Measurements from ENCODE around the gene CIB2. TPM values are rescaled to one million over a fixed set of nuclear protein-coding genes. Genes with fewer than 3 reads are reported as not detected.

The CIB2 gene
- total RNA-seq, 5 donors from 2014 or later (not counting 1 experiment from before 2014, with no cell fraction given) = 0.72 to 2.8 (median 2.0) TPM

- no peaks in the 10 kb centered on the region for H3K9me3 ChIP-seq
- H3K4me1 Mint-ChIP-seq = peaks cover 9 to 16% (median 16%) of the 10 kb centered on the region in 3 donors
- peak overlapping the region; percentile 86 for H3K27ac ChIP-seq (ENCODE audit: low read length)
- H3K36me3 Mint-ChIP-seq = no peaks in the 10 kb centered on the region
- H3K9me3 Mint-ChIP-seq = no peaks in the 10 kb centered on the region
- ATAC-seq (replicated peaks in 1 of 4) (peak in 2 of 4 experiments; percentile 6 to 21), DNase-seq (peak in 1 of 35 experiments; percentile 2)
- WGBS (ENCODE audit: insufficient coverage) = 80% methylated on average over 1 of the region's 1 CpG
- H3K27ac Mint-ChIP-seq = no peak overlapping the region
- H3K27me3 ChIP-seq (replicated peaks in 1 of 2; ENCODE audit: control insufficient read depth in 2 of 2, extremely low read depth in 1 of 2, insufficient read depth in 2 of 2, low read length in 1 of 2) = no peaks in the 10 kb centered on the region
- POLR2A ChIA-PET = interaction anchor here (0.5 to 2.2 kb wide), 3 partner anchors 13 to 818 kb away, joined by 3 to 7 read pairs (median 4); no protein-coding TSS in a partner anchor
- H3K4me1 ChIP-seq (ENCODE audit: control insufficient read depth in 1 of 2, extremely low read depth in 1 of 2, insufficient read depth in 2 of 2, low read length in 2 of 2) = peaks cover 81 to 89% of the 10 kb centered on the region in 2 experiments
- H3K27me3 Mint-ChIP-seq = no peaks in the 10 kb centered on the region
- peak overlapping the region in 1 of 3 donors; percentile 72 for H3K4me3 Mint-ChIP-seq
- no peak overlapping the region for H3K4me3 ChIP-seq (ENCODE audit: control insufficient read depth in 1 of 2, extremely low read depth in 1 of 2, low read length in 1 of 2)
- CTCF ChIA-PET = interaction anchor here in 1 of 2 donors (0.9 to 5.1 kb wide), 6 partner anchors 11 to 41 kb away, joined by 3 to 33 read pairs (median 6); no protein-coding TSS in a partner anchor
- peaks cover 0 to 4% of the 10 kb centered on the region in 2 donors for H3K36me3 ChIP-seq (ENCODE audit: control insufficient read depth in 2 of 2, extremely low read depth in 1 of 2, insufficient read depth in 1 of 2, low read length in 1 of 2)
These were observed 63.7 kb downstream of the CIB2 start for GRCh38 chr15:78067328-78068228.

GRCh38 chr15:78065973-78066946 is 65.0 kb downstream of the CIB2 start:
- peak overlapping the region; percentile 5 to 18 for H3K4me3 ChIP-seq (ENCODE audit: control insufficient read depth in 1 of 2, extremely low read depth in 1 of 2, low read length in 1 of 2)
- Mint-ChIP-seq H3K27ac (no peak overlapping the region), H3K4me3 (no peak overlapping the region), H3K4me1 (peaks cover 0 to 12% (median 11%) of the 10 kb centered on the region in 3 donors), H3K36me3 (no peaks in the 10 kb centered on the region), H3K9me3 (no peaks in the 10 kb centered on the region), H3K27me3 (no peaks in the 10 kb centered on the region)
- no peaks in the 10 kb centered on the region for H3K27me3 ChIP-seq (replicated peaks in 1 of 2; ENCODE audit: control insufficient read depth in 2 of 2, extremely low read depth in 1 of 2, insufficient read depth in 2 of 2, low read length in 1 of 2)
- 33% methylated on average over 4 of the region's 7 CpGs for WGBS (ENCODE audit: insufficient coverage)
- ATAC-seq (replicated peaks in 1 of 4) (no peak), DNase-seq (peak in 1 of 35 experiments; percentile 14)
- ChIA-PET POLR2A (no interaction called here), CTCF (interaction anchor here (0.6 to 5.1 kb wide), 4 partner anchors 16 to 99 kb away, joined by 3 to 24 read pairs (median 5); no protein-coding TSS in a partner anchor)
- H3K27ac ChIP-seq (ENCODE audit: low read length) = peak overlapping the region; percentile 86
- H3K36me3 ChIP-seq (ENCODE audit: control insufficient read depth in 2 of 2, extremely low read depth in 1 of 2, insufficient read depth in 1 of 2, low read length in 1 of 2) = no peaks in the 10 kb centered on the region
- no peaks in the 10 kb centered on the region for H3K9me3 ChIP-seq
- H3K4me1 ChIP-seq (ENCODE audit: control insufficient read depth in 1 of 2, extremely low read depth in 1 of 2, insufficient read depth in 2 of 2, low read length in 2 of 2) = peaks cover 77 to 81% of the 10 kb centered on the region in 2 experiments

GRCh38 chr15:78065284-78065872 is 65.9 kb downstream of the CIB2 start:
- Histone ChIP-seq H3K27me3 (replicated peaks in 1 of 2; ENCODE audit: control insufficient read depth in 2 of 2, extremely low read depth in 1 of 2, insufficient read depth in 2 of 2, low read length in 1 of 2) (no peaks in the 10 kb centered on the region), H3K36me3 (ENCODE audit: control insufficient read depth in 2 of 2, extremely low read depth in 1 of 2, insufficient read depth in 1 of 2, low read length in 1 of 2) (no peaks in the 10 kb centered on the region), H3K4me3 (ENCODE audit: control insufficient read depth in 1 of 2, extremely low read depth in 1 of 2, low read length in 1 of 2) (peak overlapping the region; percentile 13 to 54), H3K27ac (ENCODE audit: low read length) (peak overlapping the region; percentile 86), H3K4me1 (ENCODE audit: control insufficient read depth in 1 of 2, extremely low read depth in 1 of 2, insufficient read depth in 2 of 2, low read length in 2 of 2) (peaks cover 78 to 80% of the 10 kb centered on the region in 2 experiments), H3K9me3 (no peaks in the 10 kb centered on the region)
- ATAC-seq (replicated peaks in 1 of 4) (peak in 1 of 4 experiments; percentile 20), DNase-seq (peak in 1 of 35 experiments; percentile 47)
- no peaks in the 10 kb centered on the region for H3K36me3 Mint-ChIP-seq
- no peaks in the 10 kb centered on the region for H3K27me3 Mint-ChIP-seq
- CTCF ChIA-PET = interaction anchor here (0.6 to 1.0 kb wide), 2 partner anchors 15 to 100 kb away, joined by 3 read pairs; no protein-coding TSS in a partner anchor
- no peak overlapping the region for H3K27ac Mint-ChIP-seq
- POLR2A ChIA-PET = interaction anchor here in 1 of 2 donors (0.5 kb wide), 1 partner anchor 9 kb away, joined by 9 read pairs; no protein-coding TSS in a partner anchor
- WGBS (ENCODE audit: insufficient coverage) = 13% methylated on average over 4 of the region's 5 CpGs
- H3K4me1 Mint-ChIP-seq = peaks cover 3 to 13% (median 12%) of the 10 kb centered on the region in 3 donors
- H3K9me3 Mint-ChIP-seq = no peaks in the 10 kb centered on the region
- H3K4me3 Mint-ChIP-seq = no peak overlapping the region

- Histone ChIP-seq H3K9me3 (no peaks in the 10 kb centered on the region), H3K36me3 (ENCODE audit: control insufficient read depth in 2 of 2, extremely low read depth in 1 of 2, insufficient read depth in 1 of 2, low read length in 1 of 2) (no peaks in the 10 kb centered on the region), H3K4me1 (ENCODE audit: control insufficient read depth in 1 of 2, extremely low read depth in 1 of 2, insufficient read depth in 2 of 2, low read length in 2 of 2) (peaks cover 76 to 78% of the 10 kb centered on the region in 2 experiments), H3K27ac (ENCODE audit: low read length) (peak overlapping the region; percentile 86), H3K4me3 (ENCODE audit: control insufficient read depth in 1 of 2, extremely low read depth in 1 of 2, low read length in 1 of 2) (no peak overlapping the region), H3K27me3 (replicated peaks in 1 of 2; ENCODE audit: control insufficient read depth in 2 of 2, extremely low read depth in 1 of 2, insufficient read depth in 2 of 2, low read length in 1 of 2) (no peaks in the 10 kb centered on the region)
- no peaks in the 10 kb centered on the region for H3K9me3 Mint-ChIP-seq
- H3K27me3 Mint-ChIP-seq = no peaks in the 10 kb centered on the region
- POLR2A ChIA-PET = no interaction called here
- 83% methylated on average over 1 of the region's 2 CpGs for WGBS (ENCODE audit: insufficient coverage)
- H3K4me3 Mint-ChIP-seq = no peak overlapping the region
- no peaks in the 10 kb centered on the region for H3K36me3 Mint-ChIP-seq
- CTCF ChIA-PET = no interaction called here
- peaks cover 12 to 21% (median 20%) of the 10 kb centered on the region in 3 donors for H3K4me1 Mint-ChIP-seq
- ATAC-seq (replicated peaks in 1 of 4) = no peak
- H3K27ac Mint-ChIP-seq = no peak overlapping the region
- DNase-seq = no peak
These were observed 66.7 kb downstream of the CIB2 start for GRCh38 chr15:78064544-78064943.

- H3K9me3 ChIP-seq = no peaks in the 10 kb centered on the region
- H3K27ac Mint-ChIP-seq = no peak overlapping the region
- no peak overlapping the region for H3K4me3 ChIP-seq (ENCODE audit: control insufficient read depth in 1 of 2, extremely low read depth in 1 of 2, low read length in 1 of 2)
- H3K4me3 Mint-ChIP-seq = no peak overlapping the region
- no peaks in the 10 kb centered on the region for H3K36me3 ChIP-seq (ENCODE audit: control insufficient read depth in 2 of 2, extremely low read depth in 1 of 2, insufficient read depth in 1 of 2, low read length in 1 of 2)
- H3K36me3 Mint-ChIP-seq = peaks cover 2% of the 10 kb centered on the region
- ATAC-seq (replicated peaks in 1 of 4) = no peak
- H3K4me1 Mint-ChIP-seq = peaks cover 17 to 27% (median 26%) of the 10 kb centered on the region in 3 donors
- ChIA-PET CTCF (no interaction called here), POLR2A (no interaction called here)
- 100% methylated on average over 1 of the region's 5 CpGs for WGBS (ENCODE audit: insufficient coverage)
- no peaks in the 10 kb centered on the region for H3K27me3 Mint-ChIP-seq
- no peak for DNase-seq
- peaks cover 76 to 77% of the 10 kb centered on the region in 2 experiments for H3K4me1 ChIP-seq (ENCODE audit: control insufficient read depth in 1 of 2, extremely low read depth in 1 of 2, insufficient read depth in 2 of 2, low read length in 2 of 2)
- H3K27me3 ChIP-seq (replicated peaks in 1 of 2; ENCODE audit: control insufficient read depth in 2 of 2, extremely low read depth in 1 of 2, insufficient read depth in 2 of 2, low read length in 1 of 2) = no peaks in the 10 kb centered on the region
- H3K27ac ChIP-seq (ENCODE audit: low read length) = no peak overlapping the region
- no peaks in the 10 kb centered on the region for H3K9me3 Mint-ChIP-seq
These were observed 67.3 kb downstream of the CIB2 start for GRCh38 chr15:78063970-78064385.

Measured in T-cell (primary cell).